A673 (cell line): ENCODE results near the gene LPO.

Experiments
- EZH2 ChIP-seq: fragments of 200-600 bp; sonication (generic); IDR thresholded peaks from 2 replicates; pipeline ENCODE4 v1.6.1; 2017; ENCODE audit warnings: borderline replicate concordance, low read depth, mild to moderate bottlenecking, mixed read lengths, antibody characterized with exemption, low read length; ENCODE audit not compliant: poor library complexity, severe bottlenecking
- TF ChIP-seq, protein P1 (sequence below): fragments of 300-800, 200-600 bp; sonication (generic); conservative IDR thresholded peaks from 2 replicates; pipeline ENCODE4 v1.5.1; 2017; ENCODE audit warnings: low read depth, mild to moderate bottlenecking, antibody characterized with exemption, low read length, moderate library complexity, mixed read lengths

DNA sequence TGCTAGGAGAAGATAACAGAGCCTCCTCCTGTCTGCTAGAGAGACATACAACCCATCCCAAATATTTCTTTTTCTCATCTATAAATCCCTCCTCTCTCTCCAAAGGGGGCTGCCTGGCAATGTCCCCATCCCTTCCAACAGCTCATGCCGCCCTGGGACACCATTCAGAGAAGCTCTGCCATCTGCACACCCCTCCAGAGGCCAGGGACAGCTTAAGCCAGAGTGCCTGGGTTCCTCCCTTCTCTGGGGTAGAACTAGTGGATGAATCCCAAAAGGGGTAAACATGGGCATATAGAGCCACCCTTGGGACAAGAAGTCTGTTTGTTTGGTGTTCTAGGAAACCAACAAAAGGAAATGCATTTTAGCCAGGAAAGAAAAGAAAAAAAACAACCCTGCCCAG, 2.6 kb upstream of the LPO start:
- TF ChIP-seq, protein P1, sequence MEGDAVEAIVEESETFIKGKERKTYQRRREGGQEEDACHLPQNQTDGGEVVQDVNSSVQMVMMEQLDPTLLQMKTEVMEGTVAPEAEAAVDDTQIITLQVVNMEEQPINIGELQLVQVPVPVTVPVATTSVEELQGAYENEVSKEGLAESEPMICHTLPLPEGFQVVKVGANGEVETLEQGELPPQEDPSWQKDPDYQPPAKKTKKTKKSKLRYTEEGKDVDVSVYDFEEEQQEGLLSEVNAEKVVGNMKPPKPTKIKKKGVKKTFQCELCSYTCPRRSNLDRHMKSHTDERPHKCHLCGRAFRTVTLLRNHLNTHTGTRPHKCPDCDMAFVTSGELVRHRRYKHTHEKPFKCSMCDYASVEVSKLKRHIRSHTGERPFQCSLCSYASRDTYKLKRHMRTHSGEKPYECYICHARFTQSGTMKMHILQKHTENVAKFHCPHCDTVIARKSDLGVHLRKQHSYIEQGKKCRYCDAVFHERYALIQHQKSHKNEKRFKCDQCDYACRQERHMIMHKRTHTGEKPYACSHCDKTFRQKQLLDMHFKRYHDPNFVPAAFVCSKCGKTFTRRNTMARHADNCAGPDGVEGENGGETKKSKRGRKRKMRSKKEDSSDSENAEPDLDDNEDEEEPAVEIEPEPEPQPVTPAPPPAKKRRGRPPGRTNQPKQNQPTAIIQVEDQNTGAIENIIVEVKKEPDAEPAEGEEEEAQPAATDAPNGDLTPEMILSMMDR = no peak
- TF ChIP-seq EZH2 = no peak
